GM12875 (cell line): ENCODE measurements around the gene MAP4K2.

ENCODE experiments used
- H3K4me3 ChIP-seq: one replicate; pipeline ENCODE4 v1.5.1; 2011; ENCODE audit warnings: low read depth, low read length, control low read depth
- CTCF ChIP-seq: IDR thresholded peaks from 2 replicates; pipeline ENCODE4 v1.5.1; 2011; ENCODE audit warnings: low read depth, mild to moderate bottlenecking, control low read depth, inconsistent platforms, low read length, moderate library complexity, borderline replicate concordance; ENCODE audit not compliant: insufficient read depth

Gene MAP4K2

GRCh38 chr11:64842366-64842759 is 39.3 kb upstream of the MAP4K2 start:
- no peak for TF ChIP-seq CTCF

GRCh38 chr11:64841592-64842365 is 38.8 kb upstream of the MAP4K2 start:
- H3K4me3 ChIP-seq, result no peak overlapping the region
- no peak for TF ChIP-seq CTCF

More at GRCh38 chr11:64842366-64842759, 39.3 kb upstream of the MAP4K2 start:
- H3K4me3 ChIP-seq, result no peak overlapping the region

GRCh38 chr11:64839887-64840782 is 37.1 kb upstream of the MAP4K2 start:
- H3K4me3 ChIP-seq, result no peak overlapping the region
- no peak for TF ChIP-seq CTCF

GRCh38 chr11:64839335-64839734 is 36.3 kb upstream of the MAP4K2 start:
- no peak overlapping the region for H3K4me3 ChIP-seq
- no peak for TF ChIP-seq CTCF

- TF ChIP-seq CTCF, result no peak
- H3K4me3 ChIP-seq, result no peak overlapping the region
These were observed 35.8 kb upstream of the MAP4K2 start for GRCh38 chr11:64838600-64839334.

- no peak for TF ChIP-seq CTCF
These were observed 34.9 kb upstream of the MAP4K2 start for GRCh38 chr11:64837887-64838351.

More at GRCh38 chr11:64837887-64838351, 34.9 kb upstream of the MAP4K2 start:
- no peak overlapping the region for H3K4me3 ChIP-seq
